GM21529 (cell line): ENCODE data around the gene PEX14.

Experiments used
- ATAC-seq: cut with Tn5 transposase; IDR thresholded peaks from one replicate; pipeline ENCODE4 v1.9.1; 2021; ENCODE audit not compliant: unreplicated experiment

The PEX14 gene

GRCh38 chr1:10659646-10660540 is 185.1 kb downstream of the PEX14 start:
- no peak for ATAC-seq

- ATAC-seq: no peak
Measured at GRCh38 chr1:10661453-10661852, 186.7 kb downstream of the PEX14 start.

- ATAC-seq: no peak
Measured at GRCh38 chr1:10662090-10662688, 187.4 kb downstream of the PEX14 start.

GRCh38 chr1:10662824-10663677 is 188.3 kb downstream of the PEX14 start:
- no peak for ATAC-seq

- ATAC-seq: no peak
Measured at GRCh38 chr1:10663678-10664035, 188.9 kb downstream of the PEX14 start.

GRCh38 chr1:10664251-10664650 is 189.5 kb downstream of the PEX14 start:
- ATAC-seq: no peak

- ATAC-seq: no peak
Measured at GRCh38 chr1:10665226-10665625, 190.5 kb downstream of the PEX14 start.

GRCh38 chr1:10665930-10666850 is 191.4 kb downstream of the PEX14 start:
- no peak for ATAC-seq

- ATAC-seq: no peak
Measured at GRCh38 chr1:10667861-10668761, 193.4 kb downstream of the PEX14 start.

GRCh38 chr1:10669570-10669969 is 194.8 kb downstream of the PEX14 start:
- ATAC-seq: no peak

GRCh38 chr1:10670190-10670589 is 195.4 kb downstream of the PEX14 start:
- ATAC-seq: no peak

GRCh38 chr1:10671090-10671489 is 196.3 kb downstream of the PEX14 start:
- no peak for ATAC-seq

- ATAC-seq: no peak
Measured at GRCh38 chr1:10671622-10672342, 197.0 kb downstream of the PEX14 start.

- ATAC-seq: no peak
Measured at GRCh38 chr1:10672343-10673050, 197.7 kb downstream of the PEX14 start.

- ATAC-seq: no peak
Measured at GRCh38 chr1:10673109-10673711, 198.5 kb downstream of the PEX14 start.

- ATAC-seq: no peak
Measured at GRCh38 chr1:10674222-10674621, 199.5 kb downstream of the PEX14 start.

GRCh38 chr1:10674700-10675609 is 200.2 kb downstream of the PEX14 start:
- no peak for ATAC-seq
